Epithelial cell of esophagus (primary cell): Measurements from ENCODE around the gene KRT85.
A peak's percentile ranks its signal among the peaks of the same experiment; 100 is the strongest.
"Not testable (repeated sequence)": the region's sequence is repeated elsewhere in the genome, so short reads cannot be mapped to it uniquely, and the experiment has no call there.

ENCODE experiments used
- DNase-seq: peaks from one replicate; pipeline ENCODE4 v3.0.0; 2010; ENCODE audit warnings: low read depth
- H3K4me3 ChIP-seq: 2 replicates; pipeline ENCODE4 v1.5.1; 2011; ENCODE audit warnings: mild to moderate bottlenecking, low read length, control low read depth
- TF ChIP-seq, protein P1 (sequence below): IDR thresholded peaks from 2 replicates; pipeline ENCODE4 v1.5.1; 2011; ENCODE audit warnings: low read depth, mild to moderate bottlenecking, low read length, control low read depth, inconsistent platforms; ENCODE audit not compliant: insufficient read depth; ENCODE audit errors: missing control alignments

KRT85 gene

DNA sequence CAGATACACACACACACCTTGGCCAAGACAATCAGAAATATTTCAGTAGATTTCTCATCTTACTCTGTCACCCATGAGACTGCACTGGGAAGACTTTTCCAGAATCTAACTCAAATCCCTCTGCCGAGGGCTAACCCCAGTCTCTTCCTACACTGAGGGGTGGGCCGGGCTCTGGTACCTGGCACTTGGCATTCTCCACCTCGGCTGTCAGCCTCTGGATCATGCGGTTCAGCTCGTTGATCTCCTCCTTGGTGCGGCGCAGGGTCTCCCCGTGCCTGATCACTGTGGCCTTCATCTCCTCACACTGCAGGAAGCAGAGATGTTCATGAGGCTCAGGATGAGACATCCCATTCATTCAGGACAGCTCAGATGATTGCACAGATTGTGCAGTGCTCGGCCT lies 51.0 kb downstream of the KRT85 start:
- H3K4me3 ChIP-seq = no peak overlapping the region
- TF ChIP-seq, protein P1, sequence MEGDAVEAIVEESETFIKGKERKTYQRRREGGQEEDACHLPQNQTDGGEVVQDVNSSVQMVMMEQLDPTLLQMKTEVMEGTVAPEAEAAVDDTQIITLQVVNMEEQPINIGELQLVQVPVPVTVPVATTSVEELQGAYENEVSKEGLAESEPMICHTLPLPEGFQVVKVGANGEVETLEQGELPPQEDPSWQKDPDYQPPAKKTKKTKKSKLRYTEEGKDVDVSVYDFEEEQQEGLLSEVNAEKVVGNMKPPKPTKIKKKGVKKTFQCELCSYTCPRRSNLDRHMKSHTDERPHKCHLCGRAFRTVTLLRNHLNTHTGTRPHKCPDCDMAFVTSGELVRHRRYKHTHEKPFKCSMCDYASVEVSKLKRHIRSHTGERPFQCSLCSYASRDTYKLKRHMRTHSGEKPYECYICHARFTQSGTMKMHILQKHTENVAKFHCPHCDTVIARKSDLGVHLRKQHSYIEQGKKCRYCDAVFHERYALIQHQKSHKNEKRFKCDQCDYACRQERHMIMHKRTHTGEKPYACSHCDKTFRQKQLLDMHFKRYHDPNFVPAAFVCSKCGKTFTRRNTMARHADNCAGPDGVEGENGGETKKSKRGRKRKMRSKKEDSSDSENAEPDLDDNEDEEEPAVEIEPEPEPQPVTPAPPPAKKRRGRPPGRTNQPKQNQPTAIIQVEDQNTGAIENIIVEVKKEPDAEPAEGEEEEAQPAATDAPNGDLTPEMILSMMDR = no peak
- DNase-seq = no peak

DNA sequence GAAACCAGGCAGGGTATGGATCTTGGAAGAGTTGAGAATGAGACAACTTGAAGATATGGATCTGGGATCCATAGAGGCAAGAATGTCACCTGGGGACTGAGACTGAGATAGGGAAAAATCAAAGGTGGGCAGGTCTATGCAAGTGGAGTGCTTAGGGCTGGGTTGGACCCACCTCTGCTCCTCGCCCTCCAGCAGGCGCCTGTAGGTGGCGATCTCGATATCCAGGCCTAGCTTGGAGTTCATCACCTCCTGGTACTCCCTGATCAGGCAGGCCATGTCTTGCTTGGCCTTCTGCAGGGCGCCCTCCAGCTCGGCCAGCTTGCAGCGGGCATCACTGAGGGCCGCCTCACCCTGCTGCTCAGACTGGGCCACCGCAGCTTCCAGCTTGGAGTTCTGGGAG lies 51.6 kb downstream of the KRT85 start:
- not testable (repeated sequence) for H3K4me3 ChIP-seq, DNase-seq
- TF ChIP-seq, protein P1 = peak; percentile 35

DNA sequence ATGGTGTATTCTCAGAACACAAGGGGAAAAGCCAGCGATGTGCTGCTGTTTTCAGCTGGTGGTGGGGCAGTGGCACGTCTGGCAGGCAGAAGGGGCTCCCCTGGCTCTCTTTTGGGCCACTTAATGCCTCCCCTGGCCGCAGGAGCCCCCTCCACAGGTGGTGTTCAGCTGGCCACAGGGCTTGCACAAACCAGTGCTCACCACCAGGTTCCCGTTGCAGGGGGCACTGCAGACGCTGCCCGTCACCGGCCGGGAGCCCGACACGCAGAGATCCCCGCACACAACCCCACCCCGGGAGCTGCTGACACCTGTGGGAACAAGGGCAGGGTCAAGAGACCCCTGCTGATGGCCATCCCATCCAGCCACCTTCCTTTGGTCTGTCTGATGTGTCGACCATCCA lies 52.8 kb downstream of the KRT85 start:
- TF ChIP-seq, protein P1 = no peak
- DNase-seq = no peak
- no peak overlapping the region for H3K4me3 ChIP-seq

DNA sequence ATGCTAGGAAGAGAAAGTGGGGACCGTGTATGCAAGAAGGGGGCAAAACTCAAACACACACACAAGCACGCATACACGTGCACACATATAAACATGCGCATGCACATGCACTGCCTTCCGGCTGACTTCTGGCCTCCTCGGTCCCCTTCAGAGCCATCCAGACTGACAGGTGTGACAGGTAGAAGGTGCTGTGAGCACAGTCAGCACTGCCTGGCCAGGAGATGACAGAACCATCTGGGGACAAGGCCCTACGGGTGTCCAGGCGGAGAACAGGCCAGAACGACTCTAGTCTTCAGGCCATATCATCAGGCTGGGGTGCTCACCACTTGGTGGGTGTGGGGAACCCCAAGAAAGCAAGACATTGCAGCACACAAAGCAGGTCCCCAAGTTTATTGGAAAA lies 53.4 kb downstream of the KRT85 start:
- no peak overlapping the region for H3K4me3 ChIP-seq
- TF ChIP-seq, protein P1 = no peak
- no peak for DNase-seq

DNA sequence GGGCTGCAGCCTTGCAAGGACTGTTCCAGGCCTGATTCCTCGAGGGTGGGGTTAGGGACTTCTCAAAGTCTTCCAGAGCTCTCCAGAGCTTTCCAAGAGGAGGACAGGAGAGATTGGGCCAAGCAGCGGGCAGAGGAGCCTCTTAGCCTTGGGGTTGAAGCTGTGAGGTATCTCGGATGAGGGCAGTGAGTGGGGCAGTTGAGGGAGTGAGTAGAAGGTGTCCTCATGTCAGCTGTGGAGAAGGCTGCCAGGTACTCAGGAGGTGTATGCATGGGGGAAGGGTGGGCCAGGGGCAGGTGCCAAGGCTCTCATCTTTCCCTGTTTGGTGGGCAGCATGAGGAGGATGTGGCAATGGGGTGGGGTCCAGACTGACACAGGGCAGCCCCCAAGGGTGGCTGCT lies 53.8 kb downstream of the KRT85 start:
- no peak for DNase-seq
- H3K4me3 ChIP-seq = no peak overlapping the region
- TF ChIP-seq, protein P1 = no peak

DNA sequence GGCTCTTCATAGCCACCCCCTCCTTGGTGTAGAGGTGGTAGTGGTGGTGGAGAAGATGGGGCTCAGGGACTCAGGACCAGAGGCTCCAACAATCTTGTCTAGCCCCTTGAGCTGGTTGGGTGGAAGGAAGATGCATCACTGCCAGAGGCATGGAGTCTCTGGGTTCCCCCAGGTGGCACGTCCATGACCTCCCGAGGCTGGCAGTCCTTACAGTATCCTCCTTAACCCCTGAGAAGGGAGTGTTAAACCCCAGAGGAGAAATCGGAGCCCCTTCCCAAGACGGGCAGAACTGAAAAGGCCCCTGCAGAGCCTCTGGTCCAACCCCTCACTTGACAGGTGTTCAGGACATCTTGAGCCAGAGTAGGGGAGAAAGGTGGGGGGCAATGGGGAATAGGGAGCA lies 55.2 kb downstream of the KRT85 start:
- H3K4me3 ChIP-seq = no peak overlapping the region
- TF ChIP-seq, protein P1 = no peak
- DNase-seq = no peak

DNA sequence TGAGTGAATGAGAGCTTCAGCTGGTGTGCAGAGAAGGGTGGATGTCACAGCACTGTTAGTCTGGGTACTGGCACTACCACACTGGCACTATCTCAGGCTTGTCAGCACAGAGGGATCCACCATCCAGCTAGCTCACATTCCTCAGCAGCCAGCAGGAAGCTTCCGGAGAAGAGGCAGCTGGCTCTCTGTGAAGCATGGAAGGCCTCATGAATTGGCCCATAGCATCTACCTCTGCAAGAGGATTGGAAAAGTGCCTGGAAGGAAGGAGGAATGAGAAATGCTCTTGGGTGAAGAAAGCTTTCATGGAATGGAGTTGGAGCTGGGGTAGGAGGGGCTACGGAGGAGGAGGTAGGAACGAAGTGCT lies 56.0 kb downstream of the KRT85 start:
- no peak overlapping the region for H3K4me3 ChIP-seq
- DNase-seq = no peak
- TF ChIP-seq, protein P1 = no peak
